DMS 273 (cell line): ENCODE data around the gene CHPF2.

ENCODE experiments used
- DNase-seq: peaks from one replicate; lab custom pipeline; 2025; ENCODE audit not compliant: unreplicated experiment; lab: John Stamatoyannopoulos, UW

CHPF2 gene

GRCh38 chr7:151205730-151206129 is 26.6 kb upstream of the CHPF2 start:
- no peak for DNase-seq

GRCh38 chr7:151206914-151207313 is 25.4 kb upstream of the CHPF2 start:
- no peak for DNase-seq

GRCh38 chr7:151207315-151207714 is 25.0 kb upstream of the CHPF2 start:
- no peak for DNase-seq

GRCh38 chr7:151207804-151208203 is 24.5 kb upstream of the CHPF2 start:
- no peak for DNase-seq

GRCh38 chr7:151208253-151208862 is 23.9 kb upstream of the CHPF2 start:
- DNase-seq: no peak

- no peak for DNase-seq
These were observed 22.7 kb upstream of the CHPF2 start for GRCh38 chr7:151209588-151209987.

GRCh38 chr7:151210087-151210854 is 22.0 kb upstream of the CHPF2 start, which contains the start of gene H2BK1:
H2BK1 (minus strand) TSS chr7:151210488; CDS start chr7:151210318, 170 bp downstream.
- no peak for DNase-seq

GRCh38 chr7:151211155-151211772 is 21.0 kb upstream of the CHPF2 start:
- no peak for DNase-seq

GRCh38 chr7:151212626-151213025 is 19.7 kb upstream of the CHPF2 start:
- DNase-seq: no peak

GRCh38 chr7:151213826-151214225 is 18.5 kb upstream of the CHPF2 start:
- no peak for DNase-seq

GRCh38 chr7:151215396-151215795 is 16.9 kb upstream of the CHPF2 start:
- no peak for DNase-seq

GRCh38 chr7:151218170-151218569 is 14.1 kb upstream of the CHPF2 start:
- no peak for DNase-seq

GRCh38 chr7:151223728-151224127 is 8.6 kb upstream of the CHPF2 start:
- DNase-seq: no peak

- DNase-seq: no peak
These were observed 6.3 kb upstream of the CHPF2 start for GRCh38 chr7:151225948-151226510.

GRCh38 chr7:151226560-151226874 is 5.8 kb upstream of the CHPF2 start:
- no peak for DNase-seq

- peak; percentile 100 for DNase-seq
These were observed 5.2 kb upstream of the CHPF2 start, which contains the start of gene ABCF2 for GRCh38 chr7:151226875-151227782. ABCF2 (minus strand) TSS chr7:151227205; CDS start chr7:151226458, 747 bp downstream.

GRCh38 chr7:151228024-151228866 is 4.0 kb upstream of the CHPF2 start:
- DNase-seq: no peak

GRCh38 chr7:151229249-151229648 is 3.0 kb upstream of the CHPF2 start:
- DNase-seq: no peak

- no peak for DNase-seq
These were observed 1.2 kb upstream of the CHPF2 start for GRCh38 chr7:151231080-151231479.
